ENCODE results near the gene FBXW8. TPM values are rescaled to one million over a fixed set of nuclear protein-coding genes. Genes with fewer than 3 reads are reported as not detected.

FBXW8 gene
- total RNA-seq, 1 donor from 2014 or later: 5.8 TPM

DNA sequence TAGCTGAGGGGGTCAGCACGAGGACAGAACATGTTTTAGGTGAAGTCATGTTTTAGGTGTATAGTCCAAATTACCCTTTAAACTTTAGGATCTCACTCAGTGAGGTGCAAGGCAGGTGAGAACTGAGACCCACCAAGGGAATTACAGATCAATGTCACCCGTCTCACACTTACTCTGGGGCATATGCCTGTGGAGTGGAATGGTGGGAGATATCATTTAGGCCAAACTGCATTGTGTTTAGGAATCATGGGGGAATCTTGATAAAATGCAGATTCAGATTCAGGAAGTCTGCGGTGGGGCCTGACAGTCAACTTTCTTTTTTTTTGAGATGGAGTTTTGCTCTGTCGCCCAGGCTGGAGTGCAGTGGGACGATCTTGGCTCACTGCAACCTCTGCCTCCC is 17.8 kb downstream of the FBXW8 start:
- DNase-seq (ENCODE audit: low read depth) (no peak), FAIRE-seq (no peak)
- no peak for TF ChIP-seq CTCF (IDR thresholded peaks at IDR 0.05; ENCODE audit: insufficient read depth, low read length, severe bottlenecking)
- H3K36me3 ChIP-seq (ENCODE audit: control insufficient read depth, insufficient read depth, low read length): peaks cover 4% of the 10 kb centered on the region
- no peak overlapping the region for H3K4me3 ChIP-seq (ENCODE audit: low read depth, low read length)
- no peaks in the 10 kb centered on the region for H3K27me3 ChIP-seq (ENCODE audit: control insufficient read depth, insufficient read depth, low read length)

DNA sequence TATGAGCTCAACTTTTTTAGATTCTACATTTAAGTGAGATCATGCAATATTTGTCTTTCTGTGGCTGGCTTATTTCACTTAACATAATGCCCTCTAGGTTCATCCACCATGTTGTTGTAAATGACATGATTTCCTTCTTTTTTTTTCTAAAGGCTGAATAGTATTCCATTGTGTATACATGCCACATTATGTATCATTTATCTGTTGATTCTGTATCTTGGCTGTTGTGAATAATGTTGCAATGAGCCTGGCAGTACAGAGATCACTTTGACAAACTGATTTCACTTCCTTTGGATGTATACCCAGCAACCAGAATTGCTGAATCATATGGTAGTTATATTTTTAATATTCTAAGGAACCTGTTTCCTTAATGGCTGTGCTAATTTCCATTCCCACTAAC is 19.1 kb downstream of the FBXW8 start:
- FAIRE-seq (no peak), DNase-seq (ENCODE audit: low read depth) (no peak)
- Histone ChIP-seq H3K27me3 (ENCODE audit: control insufficient read depth, insufficient read depth, low read length) (no peaks in the 10 kb centered on the region), H3K36me3 (ENCODE audit: control insufficient read depth, insufficient read depth, low read length) (peaks cover 4% of the 10 kb centered on the region), H3K4me3 (ENCODE audit: low read depth, low read length) (no peak overlapping the region)
- TF ChIP-seq CTCF (IDR thresholded peaks at IDR 0.05; ENCODE audit: insufficient read depth, low read length, severe bottlenecking): no peak

GRCh38 chr12:116931665-116932064 is 20.9 kb downstream of the FBXW8 start:
- FAIRE-seq (no peak), DNase-seq (ENCODE audit: low read depth) (no peak)

DNA sequence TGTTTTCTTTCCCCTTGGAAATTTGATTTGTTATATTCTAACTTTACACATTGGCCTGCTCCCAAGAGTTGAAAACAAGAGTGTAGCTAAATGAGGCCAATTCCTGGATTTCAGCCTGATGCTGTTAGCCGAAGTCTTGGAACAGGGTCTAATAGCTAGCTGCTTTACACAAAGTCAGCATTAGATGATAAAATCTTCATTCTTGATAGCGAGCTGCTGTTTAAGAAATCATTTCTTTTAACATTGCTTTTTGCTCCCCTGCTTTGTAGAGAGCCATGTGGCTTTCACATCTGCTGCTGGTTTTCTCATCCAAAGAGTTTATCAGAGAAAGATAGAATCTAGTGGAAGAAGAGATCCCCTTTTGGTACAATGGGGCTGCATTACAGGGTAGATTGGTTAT is 22.3 kb downstream of the FBXW8 start:
- Histone ChIP-seq H3K27me3 (ENCODE audit: control insufficient read depth, insufficient read depth, low read length) (no peaks in the 10 kb centered on the region), H3K36me3 (ENCODE audit: control insufficient read depth, insufficient read depth, low read length) (peaks cover 5% of the 10 kb centered on the region), H3K4me3 (ENCODE audit: low read depth, low read length) (no peak overlapping the region)
- FAIRE-seq (no peak), DNase-seq (ENCODE audit: low read depth) (no peak)
- TF ChIP-seq CTCF (IDR thresholded peaks at IDR 0.05; ENCODE audit: insufficient read depth, low read length, severe bottlenecking): no peak

More at GRCh38 chr12:116931665-116932064, 20.9 kb downstream of the FBXW8 start:
- Histone ChIP-seq H3K27me3 (ENCODE audit: control insufficient read depth, insufficient read depth, low read length) (no peaks in the 10 kb centered on the region), H3K4me3 (ENCODE audit: low read depth, low read length) (no peak overlapping the region), H3K36me3 (ENCODE audit: control insufficient read depth, insufficient read depth, low read length) (peaks cover 6% of the 10 kb centered on the region)
- TF ChIP-seq CTCF (IDR thresholded peaks at IDR 0.05; ENCODE audit: insufficient read depth, low read length, severe bottlenecking): no peak

- FAIRE-seq: no peak
Observed at GRCh38 chr12:116933512-116934246, 22.9 kb downstream of the FBXW8 start.

More at GRCh38 chr12:116933512-116934246, 22.9 kb downstream of the FBXW8 start:
- no peak for DNase-seq (ENCODE audit: low read depth)
- Histone ChIP-seq H3K36me3 (ENCODE audit: control insufficient read depth, insufficient read depth, low read length) (peaks cover 3% of the 10 kb centered on the region), H3K27me3 (ENCODE audit: control insufficient read depth, insufficient read depth, low read length) (no peaks in the 10 kb centered on the region), H3K4me3 (ENCODE audit: low read depth, low read length) (no peak overlapping the region)
- TF ChIP-seq CTCF (IDR thresholded peaks at IDR 0.05; ENCODE audit: insufficient read depth, low read length, severe bottlenecking): no peak

All from bronchial epithelial cell (primary cell).